GM10847 (cell line): ENCODE measurements around the gene TBL1XR1.

Experiments
- POLR2A ChIP-seq: IDR thresholded peaks from 2 replicates; pipeline ENCODE4 v1.6.1; 2011; ENCODE audit not compliant: insufficient read length; ENCODE audit errors: extremely low read depth

TBL1XR1 gene

GRCh38 chr3:177195242-177195991 is 1.9 kb downstream of the TBL1XR1 start:
- no peak for TF ChIP-seq POLR2A

- TF ChIP-seq POLR2A = no peak
Measured at GRCh38 chr3:177194299-177194698, 3.0 kb downstream of the TBL1XR1 start.

- no peak for TF ChIP-seq POLR2A
Measured at GRCh38 chr3:177193688-177194268, 3.5 kb downstream of the TBL1XR1 start.

- TF ChIP-seq POLR2A = no peak
Measured at GRCh38 chr3:177190756-177191681, 6.3 kb downstream of the TBL1XR1 start.

GRCh38 chr3:177186306-177186705 is 11.0 kb downstream of the TBL1XR1 start:
- TF ChIP-seq POLR2A = no peak

GRCh38 chr3:177185035-177185574 is 12.2 kb downstream of the TBL1XR1 start:
- TF ChIP-seq POLR2A = no peak

GRCh38 chr3:177182352-177182751 is 14.9 kb downstream of the TBL1XR1 start:
- TF ChIP-seq POLR2A = no peak

GRCh38 chr3:177181418-177181817 is 15.9 kb downstream of the TBL1XR1 start:
- TF ChIP-seq POLR2A = no peak

GRCh38 chr3:177180506-177180905 is 16.8 kb downstream of the TBL1XR1 start:
- TF ChIP-seq POLR2A = no peak

- no peak for TF ChIP-seq POLR2A
Measured at GRCh38 chr3:177179281-177180067, 17.8 kb downstream of the TBL1XR1 start.

GRCh38 chr3:177177749-177178221 is 19.5 kb downstream of the TBL1XR1 start:
- no peak for TF ChIP-seq POLR2A

- TF ChIP-seq POLR2A = no peak
Measured at GRCh38 chr3:177174607-177175170, 22.6 kb downstream of the TBL1XR1 start.

GRCh38 chr3:177169936-177170722 is 27.2 kb downstream of the TBL1XR1 start:
- TF ChIP-seq POLR2A = no peak
